SW480 (cell line): Measurements from ENCODE around the gene RAB3GAP2.
"Not testable (repeated sequence)": the region's sequence is repeated elsewhere in the genome, so short reads cannot be mapped to it uniquely, and the experiment has no call there.

Source experiments
- DNase-seq: peaks from one replicate; pipeline ENCODE4 v3.0.0-alpha.2; 2016; ENCODE audit warnings: low spot score

The RAB3GAP2 gene

DNA sequence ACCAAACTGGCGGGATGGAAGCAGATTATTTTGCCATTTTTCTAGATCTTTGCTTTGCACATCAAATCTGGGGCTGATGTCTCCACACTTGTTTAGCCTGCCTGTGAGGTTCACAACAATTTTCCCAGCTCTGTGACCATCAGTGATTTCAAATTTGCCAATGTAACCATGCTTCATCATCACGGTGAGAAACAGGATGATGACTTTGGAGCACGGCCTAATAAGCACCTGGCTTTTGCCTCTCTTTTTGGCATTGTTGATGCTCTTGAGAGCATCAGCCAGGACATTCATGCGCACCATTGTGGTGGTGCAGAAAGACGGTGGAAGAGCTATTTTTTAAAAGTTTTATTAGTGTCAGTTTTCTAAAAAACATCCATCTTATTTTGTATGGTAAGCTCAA is 128.2 kb downstream of the RAB3GAP2 start:
- no peak for DNase-seq

DNA sequence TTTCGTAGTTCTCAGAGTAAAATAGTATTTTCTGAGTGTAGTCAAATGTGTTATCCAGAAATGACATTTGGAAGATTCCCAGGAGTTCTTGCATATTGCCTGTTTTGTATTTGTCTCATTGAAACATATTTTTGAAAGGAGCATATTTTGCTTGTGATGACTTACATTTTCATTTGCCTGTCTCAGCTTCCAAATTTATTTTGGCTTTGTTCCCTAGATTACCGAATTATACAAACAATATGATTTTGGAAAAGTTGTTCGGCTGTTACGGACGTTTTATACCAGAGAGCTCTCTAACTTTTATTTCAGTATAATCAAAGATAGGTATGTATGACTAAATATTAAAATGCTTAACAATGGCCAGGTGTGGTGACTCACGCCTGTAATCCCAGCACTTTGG is 132.3 kb downstream of the RAB3GAP2 start:
- no peak for DNase-seq

DNA sequence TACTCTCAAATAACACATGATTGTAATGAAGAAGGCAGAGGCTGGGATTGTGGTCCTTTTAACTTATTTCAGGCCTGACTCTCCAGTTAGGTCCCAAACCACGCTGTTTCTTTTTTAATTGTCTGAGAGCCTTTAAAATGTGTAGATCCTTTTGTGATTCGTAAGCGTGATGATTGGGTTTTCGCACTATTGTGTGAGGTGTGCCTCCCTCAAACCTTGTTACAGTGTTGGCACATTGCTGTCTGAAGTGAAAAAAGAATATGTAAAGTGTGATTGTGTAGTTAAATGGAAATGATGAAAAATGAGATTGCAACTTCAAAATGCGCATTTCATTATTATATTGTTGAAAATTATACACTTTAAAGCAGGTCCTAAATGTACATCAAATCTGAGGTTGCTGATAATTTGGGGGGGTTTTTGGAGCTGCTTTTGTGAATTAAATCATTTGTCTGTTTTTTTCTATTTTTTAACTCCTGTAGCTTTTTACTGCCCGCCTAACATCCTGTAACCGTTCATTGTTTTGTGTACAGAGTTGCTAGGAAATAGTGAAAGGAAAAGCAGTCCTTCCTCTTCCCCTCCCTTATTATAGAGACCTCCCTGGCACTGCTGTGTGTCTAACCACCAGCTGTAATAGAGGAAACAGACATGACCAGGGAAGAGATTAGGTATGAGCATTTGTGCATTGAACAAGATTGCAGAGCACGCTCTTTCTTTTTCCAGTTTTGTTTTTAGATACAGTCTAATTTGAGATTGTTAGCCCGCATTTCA is 135.1 kb downstream of the RAB3GAP2 start:
- DNase-seq, result no peak

DNA sequence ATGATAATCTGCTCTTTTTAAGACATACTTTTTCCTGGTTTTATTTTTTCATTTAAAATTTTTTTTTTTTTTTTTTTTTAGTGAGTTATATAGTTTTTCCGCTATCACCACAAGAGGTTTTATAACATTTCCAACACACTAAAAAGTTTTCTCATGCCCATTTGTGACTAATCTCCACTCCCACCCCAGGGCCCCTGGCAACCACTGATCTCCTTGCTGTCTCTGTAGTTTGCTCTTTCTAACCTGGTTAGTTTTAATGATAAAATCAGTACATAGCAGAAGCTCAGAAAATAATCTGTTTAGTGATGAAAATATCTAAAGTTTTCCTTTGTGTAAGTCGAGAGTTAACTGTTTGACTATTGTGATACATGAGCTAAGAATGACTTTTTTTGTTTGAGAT is 136.5 kb downstream of the RAB3GAP2 start:
- no peak for DNase-seq

DNA sequence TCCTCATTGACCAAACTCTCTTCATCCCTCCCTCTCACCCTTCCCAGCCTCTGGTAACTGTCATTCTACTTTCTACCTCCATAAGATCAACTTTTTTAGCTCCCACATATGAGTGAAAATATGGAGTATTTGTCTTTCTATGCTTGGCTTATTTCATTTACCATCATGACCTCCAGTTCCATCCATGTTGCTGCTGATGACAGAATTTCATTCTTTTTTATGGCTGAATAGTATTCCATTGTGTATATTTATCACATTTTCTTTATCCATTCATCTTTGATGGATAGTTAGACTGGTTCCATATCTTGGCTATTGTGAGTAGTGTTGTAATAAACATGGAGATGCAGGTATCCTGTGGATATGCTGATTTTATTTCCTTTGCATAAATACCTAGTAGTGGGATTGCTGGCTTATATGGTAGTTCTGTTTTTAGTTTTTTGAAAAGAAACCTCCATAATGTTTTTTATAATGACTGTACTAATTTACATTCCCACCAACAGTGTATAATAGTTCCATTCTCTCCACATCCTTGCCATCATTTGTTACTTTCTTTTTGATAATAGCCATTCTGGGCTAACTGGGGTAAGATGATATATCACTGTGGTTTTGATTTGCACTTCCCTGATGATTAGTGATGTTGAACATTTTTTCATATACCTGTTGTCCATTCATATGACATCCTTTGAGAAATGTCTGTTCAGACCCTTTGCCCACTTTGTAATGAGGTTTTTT is 142.6 kb downstream of the RAB3GAP2 start:
- DNase-seq, result no peak

DNA sequence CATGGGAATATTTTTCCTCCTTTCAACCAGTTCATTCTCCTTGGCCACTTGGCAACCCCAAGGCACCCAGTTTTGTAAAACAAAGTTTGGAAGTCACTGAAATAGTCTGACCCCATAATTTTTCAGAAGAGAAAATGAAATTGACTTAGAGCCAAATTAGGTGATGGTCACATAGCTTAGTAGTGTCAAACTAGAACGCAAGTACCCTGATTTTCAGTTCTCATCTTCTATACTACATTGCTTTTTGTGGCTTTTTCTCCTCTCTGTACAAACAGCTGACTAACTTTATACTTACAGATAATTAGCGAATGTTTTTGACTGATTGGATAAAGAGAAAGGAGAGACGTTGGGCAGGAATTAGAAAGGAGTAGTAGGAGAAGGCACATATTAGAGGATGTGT is 145.2 kb downstream of the RAB3GAP2 start:
- DNase-seq, result no peak

DNA sequence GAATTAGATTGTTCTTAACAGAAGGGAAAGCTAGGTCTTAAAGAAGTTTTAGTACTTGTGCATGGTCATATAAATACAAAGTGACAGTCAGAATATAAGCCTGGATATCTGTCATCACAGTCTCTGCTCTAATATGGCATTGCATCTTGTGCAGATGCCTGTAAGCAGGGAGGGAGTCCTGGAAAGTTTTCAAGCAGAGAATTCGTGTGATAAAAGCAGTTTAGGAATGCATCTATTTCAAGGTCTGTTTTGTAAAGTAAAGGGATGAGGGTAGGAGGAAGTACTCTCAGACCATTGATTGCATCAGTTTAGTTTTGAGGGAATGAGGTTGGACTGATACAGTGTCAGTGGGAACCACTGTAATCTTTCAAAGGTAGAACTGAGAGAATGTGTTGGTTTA is 147.7 kb downstream of the RAB3GAP2 start:
- DNase-seq, result no peak

DNA sequence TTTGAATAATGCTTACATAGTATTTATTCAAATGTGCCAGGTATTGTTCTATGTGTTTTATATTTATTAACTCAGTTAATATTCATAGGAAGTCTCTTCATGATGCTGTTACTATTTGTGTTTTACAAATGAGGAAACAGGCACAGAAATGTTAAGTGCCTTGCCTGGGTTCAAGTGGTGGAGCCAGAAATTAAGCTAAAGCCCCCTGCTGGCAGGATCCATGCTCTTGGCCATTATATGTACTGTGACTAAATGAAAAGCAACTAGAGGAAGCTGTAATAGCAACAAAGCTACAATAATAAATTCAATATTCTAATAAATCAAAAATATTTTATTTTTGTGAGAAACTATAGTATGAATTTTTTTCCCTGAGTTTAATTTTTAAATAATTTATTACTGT is 148.4 kb downstream of the RAB3GAP2 start:
- DNase-seq, result no peak

DNA sequence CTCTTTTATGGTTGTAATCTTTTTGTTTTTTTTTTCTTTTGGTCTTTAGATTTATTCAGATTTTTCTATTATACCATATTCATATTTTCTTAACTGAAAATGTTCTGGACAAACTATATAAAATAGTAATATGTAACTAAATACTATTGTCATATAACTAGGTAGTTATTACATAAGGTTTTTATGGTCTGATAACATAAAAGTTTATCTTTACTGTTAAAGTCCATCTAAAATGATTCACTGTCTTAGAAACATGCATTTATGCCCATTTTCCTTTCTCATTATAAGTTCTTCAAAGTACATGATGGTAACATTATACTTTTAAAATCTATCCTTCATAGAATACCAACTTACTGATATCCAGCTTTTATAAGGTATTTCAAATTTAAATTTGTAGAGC is 149.2 kb downstream of the RAB3GAP2 start:
- DNase-seq, result no peak

DNA sequence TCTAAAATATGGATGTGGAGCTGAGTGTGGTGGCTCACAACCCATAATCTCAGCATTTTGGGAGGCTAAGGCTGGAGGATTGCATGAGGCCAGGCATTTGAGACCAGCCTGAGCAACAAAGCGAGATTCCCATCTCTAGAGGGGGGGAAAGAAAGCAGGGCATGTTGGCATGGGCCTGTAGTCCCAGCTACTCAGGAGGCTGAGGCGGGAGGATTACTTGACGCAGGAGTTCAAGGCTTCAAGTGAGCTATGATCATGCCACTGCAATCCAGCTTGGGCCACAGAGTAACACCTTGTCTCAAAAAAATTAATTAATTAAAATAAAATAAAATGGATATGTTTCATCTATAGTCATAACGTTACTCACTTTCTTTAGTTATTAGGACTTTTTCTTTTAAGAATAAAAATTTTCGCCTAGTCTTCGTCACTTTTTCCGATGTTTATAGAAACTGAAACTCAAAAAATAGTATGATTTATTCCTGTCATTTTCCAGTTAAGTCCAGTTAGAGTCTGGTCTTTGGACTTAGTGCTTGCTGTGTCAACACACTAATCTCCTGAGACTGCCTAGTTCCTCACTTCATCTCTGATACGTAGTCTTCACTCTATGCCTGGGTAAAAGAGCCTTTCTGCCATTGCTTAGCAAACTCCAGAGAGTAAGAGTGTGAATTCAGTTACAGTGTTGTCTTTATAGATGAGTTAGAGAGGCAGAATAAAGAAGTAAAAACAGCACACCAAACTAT is 150.3 kb downstream of the RAB3GAP2 start:
- DNase-seq, result no peak

DNA sequence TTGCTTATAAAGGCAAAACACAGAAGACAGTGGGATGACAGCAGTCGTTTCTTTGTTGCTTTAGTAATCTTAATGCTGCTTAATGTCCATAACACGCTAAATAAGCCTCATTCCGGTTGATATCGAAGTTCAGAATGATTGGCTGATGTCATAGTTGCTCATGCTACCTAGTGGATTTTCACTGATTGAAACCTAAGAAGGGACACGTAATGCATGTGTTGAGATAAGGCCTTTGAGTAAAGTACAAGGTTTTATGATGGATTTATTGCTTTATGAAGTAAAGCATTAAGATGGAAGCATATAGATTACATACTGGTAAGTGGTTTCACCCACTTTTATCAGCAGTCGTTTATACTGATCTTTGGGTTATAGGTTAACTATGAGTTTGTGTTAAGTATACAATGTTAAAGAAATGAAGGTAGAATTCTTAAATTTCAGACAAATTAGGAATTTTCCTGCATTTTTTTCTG is 153.2 kb downstream of the RAB3GAP2 start:
- DNase-seq, result no peak

DNA sequence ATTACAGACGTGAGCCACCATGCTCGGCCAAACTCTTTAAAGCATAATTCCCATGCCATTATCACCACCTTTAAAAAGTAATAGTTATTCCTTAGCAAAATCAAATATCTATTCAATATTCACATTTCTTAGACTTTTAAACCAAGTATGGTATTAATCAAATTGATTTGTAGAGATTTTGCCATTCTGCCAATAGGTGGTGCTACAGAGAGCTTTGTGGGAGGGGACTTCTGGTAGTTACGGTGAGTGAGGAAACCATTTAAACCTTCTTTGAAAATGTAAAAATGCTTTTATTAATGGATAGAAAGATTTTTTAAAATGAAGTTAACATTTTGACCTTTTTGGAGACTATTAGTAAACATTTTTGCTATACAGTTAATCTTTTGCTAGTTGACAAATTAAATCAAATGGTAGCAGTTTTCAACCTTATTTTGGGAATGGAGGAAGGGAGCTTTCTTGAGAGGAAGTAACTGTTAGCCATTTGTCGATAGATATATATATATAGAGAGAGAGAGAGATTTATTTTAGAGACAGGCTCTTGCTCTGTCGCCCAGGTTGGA is 159.0 kb downstream of the RAB3GAP2 start:
- peak; percentile 29 for DNase-seq

DNA sequence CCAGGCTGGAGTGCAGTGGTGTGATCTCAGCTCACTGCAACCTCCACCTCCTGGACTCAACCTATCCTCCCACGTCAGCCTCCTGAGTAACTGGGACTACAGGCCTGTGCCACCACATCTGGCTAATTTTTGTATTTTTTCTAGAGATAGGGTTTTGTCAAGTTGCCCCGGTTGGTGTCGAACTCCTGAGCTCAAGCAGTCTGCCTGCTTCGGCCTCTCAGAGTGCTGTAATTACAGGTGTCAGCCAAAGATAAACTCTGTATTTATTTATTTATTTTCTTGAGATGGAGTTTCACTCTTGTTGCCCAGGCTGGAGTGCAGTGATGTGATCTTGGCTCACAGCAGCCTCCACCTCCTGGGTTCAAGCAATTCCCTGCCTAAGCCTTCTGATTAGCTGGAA is 159.7 kb downstream of the RAB3GAP2 start:
- DNase-seq, result not testable (repeated sequence)

DNA sequence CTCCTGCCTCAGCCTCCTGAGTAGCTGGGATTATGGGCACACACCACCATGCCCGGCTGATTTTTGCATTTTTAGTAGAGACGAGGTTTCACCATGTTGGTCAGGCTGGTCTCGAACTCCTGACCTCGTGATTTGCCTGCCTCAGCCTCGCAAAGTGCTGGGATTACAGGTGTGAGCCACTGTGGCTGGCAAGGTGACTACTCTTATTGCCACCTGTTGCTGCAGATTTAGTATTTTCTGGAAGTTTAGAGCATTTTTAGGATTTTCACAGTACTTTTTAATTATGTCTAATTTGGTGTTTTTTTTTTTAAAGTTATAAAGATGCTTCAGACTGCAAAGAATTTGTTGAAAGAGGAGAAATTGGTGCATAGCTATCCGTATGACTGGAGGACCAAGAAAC is 161.8 kb downstream of the RAB3GAP2 start:
- DNase-seq, result not testable (repeated sequence)

DNA sequence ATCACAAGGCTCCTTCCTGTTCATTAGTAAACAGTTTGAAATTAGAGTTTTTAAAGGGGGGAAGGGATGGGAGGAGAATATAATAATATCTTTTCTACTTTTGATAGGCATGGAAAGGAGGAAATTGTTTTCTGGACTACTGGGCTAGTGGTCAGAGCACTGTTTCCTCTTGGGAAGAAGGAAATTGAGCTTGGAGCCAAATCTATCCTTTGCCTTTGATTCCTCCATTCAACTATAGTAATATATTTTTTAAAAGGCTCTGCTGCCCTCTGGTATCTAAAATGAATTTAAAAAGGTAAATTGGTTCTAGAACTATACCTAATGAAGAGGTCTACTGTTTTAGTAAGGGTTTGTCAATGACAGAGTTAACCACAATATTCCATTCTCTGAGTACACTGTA is 172.4 kb downstream of the RAB3GAP2 start:
- no peak for DNase-seq
